H1 (cell line): Measurements from ENCODE around the gene VSIR. TPM values are rescaled to one million over a fixed set of nuclear protein-coding genes. Genes with fewer than 3 reads are reported as not detected.

ENCODE experiments used
- CHD7 ChIP-seq: fragments of 300-600 bp; sonication (generic); IDR thresholded peaks from 2 replicates; pipeline ENCODE4 v1.7.1; 2012; ENCODE audit warnings: low read length, moderate library complexity, mild to moderate bottlenecking, inconsistent platforms; ENCODE audit not compliant: insufficient replicate concordance
- CTCF ChIP-seq, 3 experiments: IDR thresholded peaks; 1 replicate in 2 of 3; 2 replicates in 1 of 3; pipeline versions ENCODE4 v1.5.1 to v1.6.1; 2011; ENCODE audit warnings: low read length in 3 of 3, mild to moderate bottlenecking in 3 of 3, inconsistent platforms in 2 of 3, low read depth in 1 of 3, moderate library complexity in 1 of 3; ENCODE audit not compliant: insufficient read depth in 1 of 3; ENCODE audit errors: control extremely low read depth in 1 of 3
- E2F6 ChIP-seq: IDR thresholded peaks from 2 replicates; pipeline ENCODE4 v1.6.1; 2012; ENCODE audit warnings: inconsistent platforms
- JUN ChIP-seq: IDR thresholded peaks from 2 replicates; pipeline ENCODE4 v1.6.1; 2011; ENCODE audit warnings: low read depth, mild to moderate bottlenecking, improper control_type of control experiment, low read length
- KDM5A ChIP-seq: fragments of 200-600 bp; IDR thresholded peaks from 2 replicates; pipeline ENCODE4 v1.7.1; 2012; ENCODE audit warnings: mild to moderate bottlenecking, low read length, inconsistent platforms, mixed read lengths
- ZNF274 ChIP-seq: IDR thresholded peaks from 2 replicates; pipeline ENCODE4 v1.7.0; 2012; ENCODE audit warnings: low read length, borderline replicate concordance; ENCODE audit errors: extremely low read depth
- polyA plus RNA-seq, 7 experiments: library from polyadenylated mRNA; depleted of rRNA in 3 of 7; stranded (reverse) in 5 of 7; unstranded in 2 of 7; fragments of >200 nt in 5 of 7; fragments of 200-250 nt in 2 of 7; gene quantifications; 1 replicate in 5 of 7; 2 replicates in 1 of 7; 4 replicates in 1 of 7; pipeline versions ENCODE4 v1.2.1 to v1.2.3, GENCODE V29; 2011 to 2013; ENCODE audit warnings: missing spikeins in 2 of 7, mixed read lengths in 2 of 7
- total RNA-seq: library from RNA; stranded (reverse); fragmentation: NEBNext Ultra II Directional; extraction: Animal tissue kit (Norgen Biotek cat#: 25700); gene quantifications from 2 replicates; pipeline ENCODE4 v1.2.1, GENCODE V29; 2021

The VSIR gene
- total and polyA plus RNA-seq, 2 of the 8 experiments (the other 6 are each of a cell fraction or from before 2014, with no cell fraction given): 0.33 TPM; not detected in 1

GRCh38 chr10:71765906-71766716 is 7.2 kb downstream of the VSIR start (continued):
- TF ChIP-seq ZNF274 (no peak), KDM5A (no peak), CTCF (IDR thresholded peaks at IDR 0.05; ENCODE audit: control extremely low read depth in 1 of 3, insufficient read depth in 1 of 3, low read depth in 1 of 3, low read length in 3 of 3) (no peak), E2F6 (no peak), JUN (no peak), CHD7 (no peak)
